Tibial nerve (tissue), 4 donors: ENCODE data around the gene ITGB7.
"Not testable (repeated sequence)": the region's sequence is repeated elsewhere in the genome, so short reads cannot be mapped to it uniquely, and the experiment has no call there.

Source experiments
- EP300 ChIP-seq, 2 donors: sonication (generic); formaldehyde crosslinking; IDR thresholded peaks; one replicate each; pipeline ENCODE4 v1.6.1; 2017; ENCODE audit warnings: antibody characterized with exemption in 2 of 2, mild to moderate bottlenecking in 1 of 2
- POLR2A ChIP-seq, 2 donors: fragments of 450-650 bp; IDR thresholded peaks; one replicate each; pipeline ENCODE4 v1.6.1; 2017; ENCODE audit warnings: antibody characterized with exemption in 2 of 2, mild to moderate bottlenecking in 2 of 2, moderate library complexity in 2 of 2
- TF ChIP-seq, protein P1 (sequence below), 5 experiments: fragments of 200-600 bp in 3 of 5; fragments of 450-650 bp in 2 of 5; sonication (generic) in 3 of 5; IDR thresholded peaks; one replicate each; pipeline ENCODE4 v1.5.1; 2016 to 2019; ENCODE audit warnings: antibody characterized with exemption in 5 of 5, mild to moderate bottlenecking in 3 of 5, moderate library complexity in 2 of 5

DNA sequence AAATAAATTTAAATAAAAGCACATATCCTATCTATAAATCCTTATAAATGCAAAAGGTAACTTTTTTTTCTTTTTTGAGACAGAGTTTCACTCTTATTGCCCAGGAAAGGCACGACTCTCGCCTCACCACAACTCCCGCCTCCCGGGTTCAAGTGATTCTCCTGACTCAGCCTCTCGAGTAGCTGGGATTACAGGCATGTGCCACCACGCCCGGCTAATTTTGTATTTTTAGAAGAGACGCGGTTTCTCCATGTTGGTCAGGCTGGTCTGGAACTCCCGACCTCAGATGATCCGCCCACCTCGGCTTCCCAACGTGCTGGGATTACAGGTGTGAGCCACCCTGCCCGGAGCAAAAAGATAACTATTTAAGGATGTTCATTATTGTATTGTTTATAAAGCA is 28.2 kb downstream of the ITGB7 start:
- TF ChIP-seq, protein P1, sequence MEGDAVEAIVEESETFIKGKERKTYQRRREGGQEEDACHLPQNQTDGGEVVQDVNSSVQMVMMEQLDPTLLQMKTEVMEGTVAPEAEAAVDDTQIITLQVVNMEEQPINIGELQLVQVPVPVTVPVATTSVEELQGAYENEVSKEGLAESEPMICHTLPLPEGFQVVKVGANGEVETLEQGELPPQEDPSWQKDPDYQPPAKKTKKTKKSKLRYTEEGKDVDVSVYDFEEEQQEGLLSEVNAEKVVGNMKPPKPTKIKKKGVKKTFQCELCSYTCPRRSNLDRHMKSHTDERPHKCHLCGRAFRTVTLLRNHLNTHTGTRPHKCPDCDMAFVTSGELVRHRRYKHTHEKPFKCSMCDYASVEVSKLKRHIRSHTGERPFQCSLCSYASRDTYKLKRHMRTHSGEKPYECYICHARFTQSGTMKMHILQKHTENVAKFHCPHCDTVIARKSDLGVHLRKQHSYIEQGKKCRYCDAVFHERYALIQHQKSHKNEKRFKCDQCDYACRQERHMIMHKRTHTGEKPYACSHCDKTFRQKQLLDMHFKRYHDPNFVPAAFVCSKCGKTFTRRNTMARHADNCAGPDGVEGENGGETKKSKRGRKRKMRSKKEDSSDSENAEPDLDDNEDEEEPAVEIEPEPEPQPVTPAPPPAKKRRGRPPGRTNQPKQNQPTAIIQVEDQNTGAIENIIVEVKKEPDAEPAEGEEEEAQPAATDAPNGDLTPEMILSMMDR (IDR thresholded peaks at IDR 0.05): not testable (repeated sequence)
- not testable (repeated sequence) for TF ChIP-seq EP300, POLR2A (IDR thresholded peaks at IDR 0.05)
